ENCODE data around the gene TLCD4. TPM values are rescaled to one million over a fixed set of nuclear protein-coding genes. Genes with fewer than 3 reads are reported as not detected.

Gene TLCD4
- total and polyA plus RNA-seq, 10 of the 15 experiments (the other 5 are each of a cell fraction or from before 2014, with no cell fraction given), result under 0.01 to 0.10 (median 0.04) TPM; not detected in 5

DNA sequence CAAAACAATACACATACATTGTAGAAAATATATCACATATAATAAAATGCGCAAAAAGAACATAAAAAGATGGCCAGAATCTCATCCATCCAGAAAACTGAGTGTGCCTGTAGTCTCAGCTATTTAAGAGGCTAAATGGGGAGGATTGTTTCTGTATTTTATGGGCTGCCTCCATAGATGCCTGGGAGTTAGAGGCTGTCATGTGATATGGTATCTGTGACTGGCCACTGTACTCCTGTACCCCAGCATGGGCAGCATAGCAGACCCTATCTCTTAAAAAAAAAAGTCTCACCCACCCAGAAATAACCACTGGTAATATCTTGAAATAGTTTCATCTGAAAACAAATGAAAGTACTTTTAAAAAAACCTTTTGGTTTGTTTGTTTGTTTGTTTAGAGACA is 3.5 kb upstream of the TLCD4 start:
- in situ Hi-C loops (cut with MboI), result no loop called here
- Histone ChIP-seq H3K4me1 (ENCODE audit: control insufficient read depth, insufficient read depth, low read length) (no peaks in the 10 kb centered on the region), H3K4me3 (no peak overlapping the region), H3K27ac (ENCODE audit: control insufficient read depth, insufficient read depth) (no peak overlapping the region), H3K36me3 (ENCODE audit: control insufficient read depth in 2 of 2, insufficient read depth in 2 of 2, low read length in 1 of 2) (no peaks in the 10 kb centered on the region), H2AFZ (ENCODE audit: control insufficient read depth, low read depth, low read length) (no peak overlapping the region), H4K20me1 (ENCODE audit: control insufficient read depth, insufficient read depth) (no peaks in the 10 kb centered on the region), H3K4me2 (ENCODE audit: control insufficient read depth, insufficient read depth) (no peak overlapping the region), H3K79me2 (ENCODE audit: control insufficient read depth, insufficient read depth, low read length) (no peaks in the 10 kb centered on the region), H3K9ac (ENCODE audit: control insufficient read depth, insufficient read depth, low read length) (no peak overlapping the region), H3K27me3 (replicated peaks in 1 of 2; ENCODE audit: control insufficient read depth in 2 of 2, insufficient read depth in 2 of 2, low read length in 1 of 2) (peaks cover 1 to 4% of the 10 kb centered on the region in 2 experiments), H3K9me3 (replicated peaks; ENCODE audit: control insufficient read depth, insufficient read depth, low read length) (no peaks in the 10 kb centered on the region)
- SMC1A ChIA-PET (ENCODE audit: uncharacterized antibody, unreplicated experiment), result no interaction called here
- CTCF ChIA-PET, result no interaction called here
- FAIRE-seq (no peak), ATAC-seq (no peak), DNase-seq (ENCODE audit: low read depth, low spot score) (no peak)
- RAD21 ChIA-PET (ENCODE audit: unreplicated experiment), result no interaction called here
- TF ChIP-seq CBX3 (IDR thresholded peaks at IDR 0.05; ENCODE audit: borderline replicate concordance, low read depth), result no peak
- no TSS peak for BruUV-seq (replicated peaks)
- intact Hi-C loops (cut with micrococcal nuclease; ENCODE audit: unreplicated experiment), result no loop called here
- WGBS (ENCODE audit: insufficient coverage, insufficient replicate concordance, low lambda C conversion rate, missing lambda C conversion rate), result 90% methylated on average over 1 of the region's 1 CpG
- POLR2A ChIA-PET, result no interaction called here

DNA sequence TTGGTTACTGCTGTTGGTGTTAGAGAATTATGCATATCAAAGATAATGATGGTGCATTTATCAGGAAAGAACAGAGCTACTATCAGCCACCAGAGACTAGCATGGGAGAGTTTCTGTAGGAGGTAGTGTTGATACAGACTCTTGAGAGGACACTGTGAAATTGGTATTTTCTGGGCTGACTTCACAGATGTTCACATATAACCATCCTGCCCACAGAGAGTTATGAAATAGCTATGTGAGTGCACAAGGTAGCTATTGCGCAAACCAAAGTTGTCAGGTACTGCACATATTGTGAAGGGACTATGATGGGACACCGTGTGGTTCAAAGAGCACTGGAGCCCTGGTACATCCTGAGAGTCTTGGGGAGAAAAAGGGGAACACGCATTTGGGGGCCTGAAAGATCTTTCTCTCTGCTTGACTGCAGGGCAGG is 1.4 kb upstream of the TLCD4 start:
- intact Hi-C loops (cut with micrococcal nuclease; ENCODE audit: unreplicated experiment), result no loop called here
- RAD21 ChIA-PET (ENCODE audit: unreplicated experiment), result no interaction called here
- no peaks in the 10 kb centered on the region for H3K9me3 ChIP-seq (replicated peaks; ENCODE audit: control insufficient read depth, insufficient read depth, low read length)
- CTCF ChIA-PET, result interaction anchor here (0.8 to 1.4 kb wide), 5 partner anchors 10 to 31 kb away, joined by 3 to 7 read pairs (median 3); no protein-coding TSS in a partner anchor
- DNase-seq (ENCODE audit: low read depth, low spot score) (no peak), ATAC-seq (no peak), FAIRE-seq (peak; percentile 54)
- H3K4me1 ChIP-seq (ENCODE audit: control insufficient read depth, insufficient read depth, low read length), result no peaks in the 10 kb centered on the region
- in situ Hi-C loops (cut with MboI), result no loop called here
- H3K4me3 ChIP-seq, result no peak overlapping the region
- no peaks in the 10 kb centered on the region for H3K36me3 ChIP-seq (ENCODE audit: control insufficient read depth in 2 of 2, insufficient read depth in 2 of 2, low read length in 1 of 2)
- POLR2A ChIA-PET, result no interaction called here
- SMC1A ChIA-PET (ENCODE audit: uncharacterized antibody, unreplicated experiment), result no interaction called here
- BruUV-seq (replicated peaks), result no TSS peak
- no peak overlapping the region for H3K27ac ChIP-seq (ENCODE audit: control insufficient read depth, insufficient read depth)
- WGBS (ENCODE audit: insufficient coverage, insufficient replicate concordance, low lambda C conversion rate, missing lambda C conversion rate), result 86% methylated on average over 3 of the region's 3 CpGs
- H2AFZ ChIP-seq (ENCODE audit: control insufficient read depth, low read depth, low read length), result no peak overlapping the region
- H3K9ac ChIP-seq (ENCODE audit: control insufficient read depth, insufficient read depth, low read length), result no peak overlapping the region
- H4K20me1 ChIP-seq (ENCODE audit: control insufficient read depth, insufficient read depth), result no peaks in the 10 kb centered on the region
- H3K27me3 ChIP-seq (replicated peaks in 1 of 2; ENCODE audit: control insufficient read depth in 2 of 2, insufficient read depth in 2 of 2, low read length in 1 of 2), result peaks cover 3 to 6% of the 10 kb centered on the region in 2 experiments
- H3K79me2 ChIP-seq (ENCODE audit: control insufficient read depth, insufficient read depth, low read length), result no peaks in the 10 kb centered on the region
- no peak overlapping the region for H3K4me2 ChIP-seq (ENCODE audit: control insufficient read depth, insufficient read depth)
- TF ChIP-seq STAT3 (IDR thresholded peaks at IDR 0.05; ENCODE audit: low read depth, low read length) (no peak), YY1 (IDR thresholded peaks at IDR 0.05; ENCODE audit: low read depth, low read length) (no peak), ZNF622 (IDR thresholded peaks at IDR 0.05) (no peak), SP1 (IDR thresholded peaks at IDR 0.05; ENCODE audit: low read depth, low read length) (no peak), RAD21 (IDR thresholded peaks at IDR 0.05; ENCODE audit: insufficient read depth, low read depth, low read length) (no peak), POLR2A (IDR thresholded peaks at IDR 0.05; ENCODE audit: low read depth, low read length) (no peak), HDGF (IDR thresholded peaks at IDR 0.05) (no peak), TCF3 (IDR thresholded peaks at IDR 0.05; ENCODE audit: borderline replicate concordance, insufficient read depth, low read depth, low read length) (no peak), SMC3 (IDR thresholded peaks at IDR 0.05; ENCODE audit: borderline replicate concordance, low read length) (no peak)
- TF ChIP-seq, protein P1, sequence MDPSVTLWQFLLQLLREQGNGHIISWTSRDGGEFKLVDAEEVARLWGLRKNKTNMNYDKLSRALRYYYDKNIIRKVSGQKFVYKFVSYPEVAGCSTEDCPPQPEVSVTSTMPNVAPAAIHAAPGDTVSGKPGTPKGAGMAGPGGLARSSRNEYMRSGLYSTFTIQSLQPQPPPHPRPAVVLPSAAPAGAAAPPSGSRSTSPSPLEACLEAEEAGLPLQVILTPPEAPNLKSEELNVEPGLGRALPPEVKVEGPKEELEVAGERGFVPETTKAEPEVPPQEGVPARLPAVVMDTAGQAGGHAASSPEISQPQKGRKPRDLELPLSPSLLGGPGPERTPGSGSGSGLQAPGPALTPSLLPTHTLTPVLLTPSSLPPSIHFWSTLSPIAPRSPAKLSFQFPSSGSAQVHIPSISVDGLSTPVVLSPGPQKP (IDR thresholded peaks at IDR 0.05; ENCODE audit: low read depth, low read length), result no peak
- TF ChIP-seq, protein P2, sequence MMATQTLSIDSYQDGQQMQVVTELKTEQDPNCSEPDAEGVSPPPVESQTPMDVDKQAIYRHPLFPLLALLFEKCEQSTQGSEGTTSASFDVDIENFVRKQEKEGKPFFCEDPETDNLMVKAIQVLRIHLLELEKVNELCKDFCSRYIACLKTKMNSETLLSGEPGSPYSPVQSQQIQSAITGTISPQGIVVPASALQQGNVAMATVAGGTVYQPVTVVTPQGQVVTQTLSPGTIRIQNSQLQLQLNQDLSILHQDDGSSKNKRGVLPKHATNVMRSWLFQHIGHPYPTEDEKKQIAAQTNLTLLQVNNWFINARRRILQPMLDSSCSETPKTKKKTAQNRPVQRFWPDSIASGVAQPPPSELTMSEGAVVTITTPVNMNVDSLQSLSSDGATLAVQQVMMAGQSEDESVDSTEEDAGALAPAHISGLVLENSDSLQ (IDR thresholded peaks at IDR 0.05), result no peak
- TF ChIP-seq, protein P3, sequence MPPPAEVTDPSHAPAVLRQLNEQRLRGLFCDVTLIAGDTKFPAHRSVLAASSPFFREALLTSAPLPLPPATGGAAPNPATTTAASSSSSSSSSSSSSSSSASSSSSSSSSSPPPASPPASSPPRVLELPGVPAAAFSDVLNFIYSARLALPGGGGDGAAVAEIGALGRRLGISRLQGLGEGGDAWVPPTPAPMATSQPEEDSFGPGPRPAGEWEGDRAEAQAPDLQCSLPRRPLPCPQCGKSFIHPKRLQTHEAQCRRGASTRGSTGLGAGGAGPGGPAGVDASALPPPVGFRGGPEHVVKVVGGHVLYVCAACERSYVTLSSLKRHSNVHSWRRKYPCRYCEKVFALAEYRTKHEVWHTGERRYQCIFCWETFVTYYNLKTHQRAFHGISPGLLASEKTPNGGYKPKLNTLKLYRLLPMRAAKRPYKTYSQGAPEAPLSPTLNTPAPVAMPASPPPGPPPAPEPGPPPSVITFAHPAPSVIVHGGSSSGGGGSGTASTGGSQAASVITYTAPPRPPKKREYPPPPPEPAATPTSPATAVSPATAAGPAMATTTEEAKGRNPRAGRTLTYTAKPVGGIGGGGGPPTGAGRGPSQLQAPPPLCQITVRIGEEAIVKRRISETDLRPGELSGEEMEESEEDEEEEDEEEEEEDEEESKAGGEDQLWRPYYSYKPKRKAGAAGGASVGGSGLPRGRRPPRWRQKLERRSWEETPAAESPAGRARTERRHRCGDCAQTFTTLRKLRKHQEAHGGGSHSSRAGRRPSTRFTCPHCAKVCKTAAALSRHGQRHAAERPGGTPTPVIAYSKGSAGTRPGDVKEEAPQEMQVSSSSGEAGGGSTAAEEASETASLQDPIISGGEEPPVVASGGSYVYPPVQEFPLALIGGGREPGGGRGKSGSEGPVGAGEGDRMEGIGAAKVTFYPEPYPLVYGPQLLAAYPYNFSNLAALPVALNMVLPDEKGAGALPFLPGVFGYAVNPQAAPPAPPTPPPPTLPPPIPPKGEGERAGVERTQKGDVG (CRISPR knock-in tag; IDR thresholded peaks at IDR 0.05), result no peak

All from GM12878 (cell line).